ENCODE data around the gene CCDC141.
A peak's percentile ranks its signal among the peaks of the same experiment; 100 is the strongest.

Gene CCDC141

DNA sequence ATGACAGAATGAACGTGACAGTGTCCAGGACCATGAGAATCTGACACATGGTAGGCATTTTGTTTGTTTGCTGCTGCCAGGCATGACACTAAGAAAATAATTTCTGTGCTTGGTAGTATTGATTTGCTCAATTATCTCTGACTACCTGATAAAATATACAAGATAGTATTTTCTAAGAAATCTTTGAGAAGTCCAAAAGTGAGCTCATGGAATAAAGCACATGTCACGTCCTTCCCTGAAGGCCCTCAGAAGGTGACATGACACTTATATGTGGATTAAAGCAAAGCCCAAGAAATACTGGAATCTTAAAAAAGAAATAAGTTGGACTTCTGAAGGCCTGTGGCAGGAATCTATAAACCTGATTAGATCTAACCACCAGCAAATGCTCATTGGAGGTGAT lies 238.9 kb downstream of the CCDC141 start:
- no peak overlapping the region for H3K4me3 ChIP-seq (ENCODE audit: control insufficient read depth, low read depth, low read length)
- no peak for DNase-seq (ENCODE audit: low read depth)
- TF ChIP-seq, protein P1, sequence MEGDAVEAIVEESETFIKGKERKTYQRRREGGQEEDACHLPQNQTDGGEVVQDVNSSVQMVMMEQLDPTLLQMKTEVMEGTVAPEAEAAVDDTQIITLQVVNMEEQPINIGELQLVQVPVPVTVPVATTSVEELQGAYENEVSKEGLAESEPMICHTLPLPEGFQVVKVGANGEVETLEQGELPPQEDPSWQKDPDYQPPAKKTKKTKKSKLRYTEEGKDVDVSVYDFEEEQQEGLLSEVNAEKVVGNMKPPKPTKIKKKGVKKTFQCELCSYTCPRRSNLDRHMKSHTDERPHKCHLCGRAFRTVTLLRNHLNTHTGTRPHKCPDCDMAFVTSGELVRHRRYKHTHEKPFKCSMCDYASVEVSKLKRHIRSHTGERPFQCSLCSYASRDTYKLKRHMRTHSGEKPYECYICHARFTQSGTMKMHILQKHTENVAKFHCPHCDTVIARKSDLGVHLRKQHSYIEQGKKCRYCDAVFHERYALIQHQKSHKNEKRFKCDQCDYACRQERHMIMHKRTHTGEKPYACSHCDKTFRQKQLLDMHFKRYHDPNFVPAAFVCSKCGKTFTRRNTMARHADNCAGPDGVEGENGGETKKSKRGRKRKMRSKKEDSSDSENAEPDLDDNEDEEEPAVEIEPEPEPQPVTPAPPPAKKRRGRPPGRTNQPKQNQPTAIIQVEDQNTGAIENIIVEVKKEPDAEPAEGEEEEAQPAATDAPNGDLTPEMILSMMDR (IDR thresholded peaks at IDR 0.05; ENCODE audit: control insufficient read depth, insufficient read depth, low read depth, low read length, missing control alignments): no peak

GRCh38 chr2:178810422-178810821 lies 239.5 kb downstream of the CCDC141 start:
- DNase-seq (ENCODE audit: low read depth): no peak
- TF ChIP-seq, protein P1 (IDR thresholded peaks at IDR 0.05; ENCODE audit: control insufficient read depth, insufficient read depth, low read depth, low read length, missing control alignments): no peak
- no peak overlapping the region for H3K4me3 ChIP-seq (ENCODE audit: control insufficient read depth, low read depth, low read length)

GRCh38 chr2:178807227-178808008 lies 242.5 kb downstream of the CCDC141 start, which contains the start of gene TTN:
Gene TTN (minus strand): TSS chr2:178807423. CDS start chr2:178804642, 2,781 bp downstream.
- no peak for DNase-seq (ENCODE audit: low read depth)
- no peak within 1 kb of the TSS for H3K4me3 ChIP-seq (ENCODE audit: control insufficient read depth, low read depth, low read length)
- TF ChIP-seq, protein P1 (IDR thresholded peaks at IDR 0.05; ENCODE audit: control insufficient read depth, insufficient read depth, low read depth, low read length, missing control alignments): no peak

GRCh38 chr2:178806543-178806942 lies 243.4 kb downstream of the CCDC141 start:
- TF ChIP-seq, protein P1 (IDR thresholded peaks at IDR 0.05; ENCODE audit: control insufficient read depth, insufficient read depth, low read depth, low read length, missing control alignments): no peak
- H3K4me3 ChIP-seq (ENCODE audit: control insufficient read depth, low read depth, low read length): no peak overlapping the region
- no peak for DNase-seq (ENCODE audit: low read depth)

- H3K4me3 ChIP-seq (ENCODE audit: control insufficient read depth, low read depth, low read length): no peak overlapping the region
- TF ChIP-seq, protein P1 (IDR thresholded peaks at IDR 0.05; ENCODE audit: control insufficient read depth, insufficient read depth, low read depth, low read length, missing control alignments): no peak
- DNase-seq (ENCODE audit: low read depth): no peak
Observed at GRCh38 chr2:178805457-178805856, 244.5 kb downstream of the CCDC141 start.

DNA sequence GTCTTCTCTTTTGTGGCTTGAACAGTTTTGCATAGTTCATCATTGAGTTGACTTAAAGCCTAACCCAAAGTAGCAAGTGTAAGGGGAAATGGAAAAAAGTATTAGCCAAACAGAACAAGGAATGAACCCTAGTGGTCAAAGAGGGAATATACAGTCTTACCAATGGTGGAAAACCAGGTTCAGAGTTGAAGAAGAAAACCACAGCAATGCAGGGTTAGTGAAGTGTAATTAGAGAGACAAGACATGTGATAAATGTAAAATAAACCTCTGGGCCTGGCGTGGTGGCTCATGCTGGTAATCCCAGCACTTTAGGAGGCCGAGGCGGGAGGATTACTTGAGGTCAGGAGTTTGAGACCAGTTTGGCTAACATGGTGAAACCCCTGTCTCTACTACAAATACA lies 245.1 kb downstream of the CCDC141 start:
- no peak for DNase-seq (ENCODE audit: low read depth)
- no peak overlapping the region for H3K4me3 ChIP-seq (ENCODE audit: control insufficient read depth, low read depth, low read length)
- TF ChIP-seq, protein P1 (IDR thresholded peaks at IDR 0.05; ENCODE audit: control insufficient read depth, insufficient read depth, low read depth, low read length, missing control alignments): peak; percentile 31
